Coronary artery (tissue), 2 donors: ENCODE measurements around the gene CEP85L.
"Not testable (repeated sequence)": the region's sequence is repeated elsewhere in the genome, so short reads cannot be mapped to it uniquely, and the experiment has no call there.

Experiments used
- DNase-seq: peaks from one replicate; pipeline ENCODE4 v3.0.0-alpha.2; 2017; ENCODE audit warnings: low spot score
- H3K27ac ChIP-seq, 2 donors: fragments of 200-600 bp; sonication (generic); one replicate each; pipeline ENCODE4 v1.5.1; 2016 to 2019
- H3K4me3 ChIP-seq: fragments of 200-600 bp; sonication (generic); 2 replicates; pipeline ENCODE4 v1.5.1; 2016; ENCODE audit warnings: mild to moderate bottlenecking, moderate library complexity
- TF ChIP-seq, protein P1 (sequence below): fragments of 200-600 bp; sonication (generic); IDR thresholded peaks from one replicate; pipeline ENCODE4 v1.5.1; 2019; ENCODE audit warnings: antibody characterized with exemption

Gene CEP85L

DNA sequence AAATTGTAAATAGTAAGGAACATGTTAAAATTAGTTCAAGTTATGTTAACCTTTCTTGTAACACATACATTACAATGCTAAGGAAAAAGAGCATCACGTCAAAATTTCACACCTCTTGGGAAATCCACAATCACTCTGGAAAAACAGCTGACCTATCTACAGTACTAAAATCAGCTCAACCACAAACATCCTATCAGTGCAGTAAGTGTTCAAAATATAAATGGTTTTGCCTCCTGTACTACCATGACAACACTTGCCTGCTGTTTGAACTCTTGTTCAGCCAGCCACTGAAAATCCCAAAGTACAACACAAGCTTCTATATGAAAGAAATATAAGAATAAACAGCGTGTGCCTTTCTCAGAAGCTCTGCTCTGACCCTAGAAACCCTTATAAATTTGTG is 186.8 kb downstream of the CEP85L start:
- TF ChIP-seq, protein P1, sequence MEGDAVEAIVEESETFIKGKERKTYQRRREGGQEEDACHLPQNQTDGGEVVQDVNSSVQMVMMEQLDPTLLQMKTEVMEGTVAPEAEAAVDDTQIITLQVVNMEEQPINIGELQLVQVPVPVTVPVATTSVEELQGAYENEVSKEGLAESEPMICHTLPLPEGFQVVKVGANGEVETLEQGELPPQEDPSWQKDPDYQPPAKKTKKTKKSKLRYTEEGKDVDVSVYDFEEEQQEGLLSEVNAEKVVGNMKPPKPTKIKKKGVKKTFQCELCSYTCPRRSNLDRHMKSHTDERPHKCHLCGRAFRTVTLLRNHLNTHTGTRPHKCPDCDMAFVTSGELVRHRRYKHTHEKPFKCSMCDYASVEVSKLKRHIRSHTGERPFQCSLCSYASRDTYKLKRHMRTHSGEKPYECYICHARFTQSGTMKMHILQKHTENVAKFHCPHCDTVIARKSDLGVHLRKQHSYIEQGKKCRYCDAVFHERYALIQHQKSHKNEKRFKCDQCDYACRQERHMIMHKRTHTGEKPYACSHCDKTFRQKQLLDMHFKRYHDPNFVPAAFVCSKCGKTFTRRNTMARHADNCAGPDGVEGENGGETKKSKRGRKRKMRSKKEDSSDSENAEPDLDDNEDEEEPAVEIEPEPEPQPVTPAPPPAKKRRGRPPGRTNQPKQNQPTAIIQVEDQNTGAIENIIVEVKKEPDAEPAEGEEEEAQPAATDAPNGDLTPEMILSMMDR: no peak
- H3K27ac ChIP-seq: no peak overlapping the region
- H3K4me3 ChIP-seq: no peak overlapping the region
- DNase-seq: no peak

DNA sequence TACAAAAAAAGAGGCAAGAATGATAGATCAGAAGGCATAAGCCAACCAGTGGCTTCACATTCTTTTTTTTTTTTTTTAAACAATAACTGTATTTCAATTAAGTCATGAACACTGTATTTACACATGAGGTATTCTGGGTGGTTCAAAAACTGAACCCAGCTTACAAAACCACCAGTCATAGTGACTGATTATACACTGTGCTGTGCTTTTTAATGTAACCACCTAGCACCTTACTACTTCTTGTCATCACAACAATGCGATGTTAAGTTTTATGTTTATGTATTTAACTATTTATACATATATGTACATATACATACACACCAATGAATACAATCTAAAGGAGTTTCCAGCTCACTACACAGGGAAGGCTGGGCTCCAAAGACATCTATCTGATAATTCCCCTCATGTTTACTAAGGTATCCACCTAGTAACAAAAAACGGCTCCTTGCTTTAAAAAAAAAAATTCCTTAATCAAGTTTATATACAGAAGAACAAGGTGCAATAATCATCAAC is 190.4 kb downstream of the CEP85L start:
- Histone ChIP-seq H3K4me3 (no peak overlapping the region), H3K27ac (no peak overlapping the region)
- DNase-seq: no peak
- TF ChIP-seq, protein P1: no peak

DNA sequence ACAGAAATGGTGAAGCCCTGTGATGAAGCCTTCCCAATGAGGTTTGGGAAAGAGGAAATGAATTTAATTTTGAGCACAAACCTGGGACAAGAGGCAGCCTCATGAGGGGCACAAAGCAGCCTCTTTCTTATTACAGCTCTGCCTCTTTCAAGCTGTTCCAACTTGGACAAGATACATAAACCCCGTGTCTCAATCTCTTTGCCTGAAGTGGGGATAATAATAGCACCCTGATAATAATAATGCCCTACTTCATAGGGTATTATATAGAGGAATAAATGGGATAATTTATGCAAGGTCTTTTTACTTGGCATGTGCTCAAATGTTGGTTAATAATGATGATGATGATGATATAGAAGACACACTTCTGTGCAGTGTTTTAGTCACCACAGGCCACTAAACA is 194.4 kb downstream of the CEP85L start:
- TF ChIP-seq, protein P1: no peak
- no peak for DNase-seq
- H3K27ac ChIP-seq: no peak overlapping the region
- no peak overlapping the region for H3K4me3 ChIP-seq

DNA sequence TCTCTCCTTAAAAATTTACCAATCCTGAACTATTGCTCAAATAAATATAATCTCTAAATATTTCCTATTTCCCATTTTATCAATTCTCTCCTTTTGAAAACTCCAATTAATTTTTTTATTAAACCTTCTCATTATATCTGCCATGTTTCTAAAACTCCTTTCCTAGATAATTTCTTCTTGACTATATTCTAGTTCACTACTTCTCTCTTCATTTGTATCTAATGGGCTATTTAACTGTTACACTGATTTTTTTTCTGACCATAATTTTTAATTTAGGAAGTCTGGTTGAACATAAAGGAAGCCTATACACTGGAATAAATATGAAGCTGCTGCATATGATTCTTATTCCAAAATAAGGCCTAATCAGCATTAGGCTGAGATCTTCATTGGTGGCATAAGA is 199.6 kb downstream of the CEP85L start:
- H3K27ac ChIP-seq: no peak overlapping the region
- no peak for DNase-seq
- TF ChIP-seq, protein P1: no peak
- no peak overlapping the region for H3K4me3 ChIP-seq

DNA sequence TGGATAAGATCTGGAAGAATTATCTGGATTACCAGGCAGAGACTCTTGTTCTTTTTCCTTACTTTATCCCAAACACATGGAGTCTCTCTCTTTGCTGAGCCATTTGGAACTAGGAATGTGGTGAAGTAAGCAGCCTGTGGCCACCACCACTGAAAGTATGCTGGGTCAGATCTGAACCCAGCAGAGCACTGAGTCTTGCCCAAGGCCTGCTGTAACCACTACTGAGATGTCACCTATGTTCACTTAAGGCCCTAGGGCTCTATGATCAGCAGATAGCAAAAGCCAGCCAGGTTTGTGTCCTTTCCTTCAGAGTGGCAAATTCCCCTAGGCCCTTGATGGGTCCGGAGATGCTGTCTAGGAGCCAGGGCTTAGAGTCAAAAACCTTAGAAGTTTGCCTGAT is 206.6 kb downstream of the CEP85L start:
- Histone ChIP-seq H3K4me3 (no peak overlapping the region), H3K27ac (no peak overlapping the region)
- TF ChIP-seq, protein P1: no peak
- no peak for DNase-seq

DNA sequence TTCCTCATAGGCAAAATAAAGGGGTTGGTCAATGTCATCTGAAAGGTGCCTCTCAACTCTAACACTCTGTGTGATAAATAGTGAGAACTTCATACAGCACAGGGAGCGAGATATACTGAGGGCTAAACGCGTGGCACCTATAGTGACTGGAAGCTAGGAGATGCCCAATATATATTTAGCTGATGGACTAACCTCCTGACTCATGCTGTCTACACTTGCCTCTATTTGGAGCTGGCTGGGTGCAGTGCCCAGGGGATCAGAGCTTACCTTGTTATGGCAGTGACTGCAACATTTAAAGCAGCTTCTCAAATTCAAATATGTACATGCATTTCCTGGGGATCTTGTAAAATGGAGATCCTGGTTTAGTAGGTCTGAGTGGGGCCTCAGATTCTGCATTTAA is 214.9 kb downstream of the CEP85L start:
- H3K4me3 ChIP-seq: no peak overlapping the region
- no peak overlapping the region for H3K27ac ChIP-seq
- TF ChIP-seq, protein P1: no peak
- no peak for DNase-seq

DNA sequence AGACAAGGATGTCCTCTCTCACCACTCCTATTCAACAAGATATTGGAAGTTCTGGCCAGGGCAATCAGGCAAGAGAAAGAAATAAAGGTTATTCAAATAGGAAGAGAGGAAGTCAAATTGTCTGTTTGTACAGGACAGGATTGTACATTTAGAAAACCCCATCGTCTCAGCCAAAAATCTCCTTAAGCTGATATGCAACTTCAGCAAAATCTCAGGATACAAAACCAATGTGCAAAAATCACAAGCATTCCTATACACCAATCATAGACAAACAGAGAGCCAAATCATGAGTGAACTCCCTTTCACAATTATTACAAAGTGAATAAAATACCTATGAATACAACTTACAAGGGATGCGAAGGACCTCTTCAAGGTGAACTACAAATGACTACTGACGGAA is 217.2 kb downstream of the CEP85L start:
- not testable (repeated sequence) for H3K4me3 ChIP-seq, DNase-seq, H3K27ac ChIP-seq

DNA sequence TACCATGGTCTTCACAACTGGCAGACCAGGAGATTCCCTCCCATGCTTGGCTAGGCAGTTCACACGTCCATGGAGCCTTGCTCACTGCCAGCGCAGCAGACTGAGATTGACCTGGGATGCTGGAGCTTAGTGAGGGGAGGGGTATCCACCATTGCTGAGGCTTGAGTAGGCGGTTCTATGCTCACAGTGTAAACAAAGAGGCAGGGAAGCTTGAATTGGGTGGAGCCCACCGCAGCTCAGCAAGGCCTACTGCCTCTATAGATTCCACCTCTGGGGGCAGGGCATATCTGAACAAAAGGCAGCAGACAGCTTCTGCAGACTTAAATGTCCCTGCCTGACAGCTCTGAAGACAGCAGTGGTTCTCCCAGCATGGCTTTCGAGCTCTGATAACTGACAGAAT is 230.1 kb downstream of the CEP85L start:
- DNase-seq, H3K27ac ChIP-seq, H3K4me3 ChIP-seq: not testable (repeated sequence)
